ENCODE results near the gene TANC1. TPM values are rescaled to one million over a fixed set of nuclear protein-coding genes. Genes with fewer than 3 reads are reported as not detected.

Gene TANC1
- polyA plus RNA-seq, 2 of the 4 experiments (the other 2 are of a cell fraction) = 9.2 to 21.2 TPM

- TF ChIP-seq CBX2 (IDR thresholded peaks at IDR 0.05; ENCODE audit: borderline replicate concordance, low read depth) (no peak), MAZ (IDR thresholded peaks at IDR 0.05; ENCODE audit: borderline replicate concordance, low read depth, low read length) (no peak)
- Histone ChIP-seq H3K4me1 (peaks cover 35% of the 10 kb centered on the region), H3K27ac (no peak overlapping the region), H3K9me3 (peaks cover 12% of the 10 kb centered on the region; the same call in 2 of the 3 replicates), H3K4me3 (no peak overlapping the region), H3K4me2 (peak overlapping the region; percentile 19)
- no peak for ATAC-seq
- CTCF ChIA-PET = interaction anchor here (0.9 kb wide), 1 partner anchor 27 kb away, joined by 3 read pairs; no protein-coding TSS in a partner anchor
- DNase-seq (ENCODE audit: low read depth in 1 of 2, low spot score in 1 of 2) = no peak
- WGBS (ENCODE audit: missing lambda C conversion rate) = 61% methylated on average over 4 of the region's 4 CpGs
- no peak for FAIRE-seq
- POLR2A ChIA-PET = no interaction called here
Observed at GRCh38 chr2:159091976-159092375, 123.5 kb downstream of the TANC1 start.

GRCh38 chr2:159093497-159093896 lies 125.1 kb downstream of the TANC1 start:
- CTCF ChIA-PET = interaction anchor here (1.3 kb wide), 1 partner anchor 25 kb away, joined by 5 read pairs; no protein-coding TSS in a partner anchor

GRCh38 chr2:159094173-159094737 lies 125.8 kb downstream of the TANC1 start:
- DNase-seq (ENCODE audit: low read depth in 1 of 2, low spot score in 1 of 2) (no peak), FAIRE-seq (no peak), ATAC-seq (no peak; a peak in 1 of 6 replicates)
- CTCF ChIA-PET = interaction anchor here (1.3 kb wide), 1 partner anchor 25 kb away, joined by 5 read pairs; no protein-coding TSS in a partner anchor
- Histone ChIP-seq H3K4me1 (peaks cover 50% of the 10 kb centered on the region), H3K27ac (no peak overlapping the region), H3K4me2 (no peak overlapping the region), H3K4me3 (no peak overlapping the region), H3K9me3 (peaks cover 14% of the 10 kb centered on the region; the same call in 2 of the 3 replicates)
- TF ChIP-seq BHLHE40 (IDR thresholded peaks at IDR 0.05; ENCODE audit: low read depth, low read length) = no peak
- TF ChIP-seq KDM1A (IDR thresholded peaks at IDR 0.05; ENCODE audit: low read depth) = no peak
- no peak for TF ChIP-seq CEBPB (IDR thresholded peaks at IDR 0.05)
- TF ChIP-seq PBX3 (IDR thresholded peaks at IDR 0.05) = no peak
- TF ChIP-seq HDAC2 (IDR thresholded peaks at IDR 0.05) = no peak
- TF ChIP-seq RAD21 (conservative IDR thresholded peaks at IDR 0.05 in 1 of 2, IDR thresholded peaks at IDR 0.05 in 1 of 2) = no peak
- no peak for TF ChIP-seq ATOH8 (CRISPR knock-in tag; IDR thresholded peaks at IDR 0.05; ENCODE audit: low read depth)
- no peak for TF ChIP-seq GATA3 (IDR thresholded peaks at IDR 0.05; ENCODE audit: borderline replicate concordance)
- TF ChIP-seq MAX (IDR thresholded peaks at IDR 0.05) = no peak
- no peak for TF ChIP-seq KDM5A (IDR thresholded peaks at IDR 0.05)
- TF ChIP-seq CTCF (IDR thresholded peaks at IDR 0.05) = no peak
- TF ChIP-seq FOSB (CRISPR knock-in tag; IDR thresholded peaks at IDR 0.05) = no peak
- POLR2A ChIA-PET = no interaction called here
- 89% methylated on average over 10 of the region's 10 CpGs for WGBS (ENCODE audit: missing lambda C conversion rate)

More at GRCh38 chr2:159093497-159093896, 125.1 kb downstream of the TANC1 start:
- FAIRE-seq (no peak), ATAC-seq (peak in 1 of 2 experiments; percentile 34; a peak in 3 of 6 replicates), DNase-seq (ENCODE audit: low read depth in 1 of 2, low spot score in 1 of 2) (no peak)
- 23% methylated on average over 2 of the region's 2 CpGs for WGBS (ENCODE audit: missing lambda C conversion rate)
- Histone ChIP-seq H3K4me2 (peak overlapping the region; percentile 22; the same call in 2 of the 3 replicates), H3K27ac (peak overlapping the region; percentile 15 to 32; a peak in 3 of 6 replicates), H3K9me3 (peaks cover 14% of the 10 kb centered on the region; the same call in 2 of the 3 replicates), H3K4me3 (no peak overlapping the region), H3K4me1 (peaks cover 42% of the 10 kb centered on the region)
- TF ChIP-seq GATA3 (IDR thresholded peaks at IDR 0.05; ENCODE audit: borderline replicate concordance) (no peak), ESRRA (IDR thresholded peaks at IDR 0.05; ENCODE audit: borderline replicate concordance, low read length) (no peak), JUN (IDR thresholded peaks at IDR 0.05) (no peak), CEBPB (IDR thresholded peaks at IDR 0.05) (no peak), JUNB (IDR thresholded peaks at IDR 0.05) (no peak)
- POLR2A ChIA-PET = no interaction called here

Measured in A549 (cell line).